ENCODE results near the gene MEIG1. TPM values are rescaled to one million over a fixed set of nuclear protein-coding genes. Genes with fewer than 3 reads are reported as not detected.

MEIG1 gene
- total and polyA plus RNA-seq, 2 of the 8 experiments (the other 6 are each of a cell fraction or from before 2014, with no cell fraction given) = not detected

DNA sequence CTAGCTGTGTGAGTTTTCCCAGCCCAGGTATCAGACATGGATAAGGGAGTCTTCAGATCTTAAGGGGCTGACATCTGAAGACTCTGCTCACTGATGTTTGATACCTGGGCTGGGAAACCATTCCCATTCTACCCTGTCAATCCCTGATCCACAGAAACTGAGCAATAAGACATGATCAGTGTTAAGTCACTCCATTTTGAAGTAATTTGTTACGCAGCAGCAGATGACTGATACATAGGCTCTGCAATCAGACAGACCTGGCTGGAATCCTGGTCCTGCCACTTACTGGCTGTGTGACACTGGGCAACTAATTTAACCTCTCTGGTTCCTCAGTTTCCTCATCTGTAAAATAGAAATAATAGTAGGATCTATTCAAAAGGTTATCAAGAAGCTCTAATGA is 11.9 kb upstream of the MEIG1 start:
- WGBS, 2 experiments (ENCODE audit: extremely low coverage in 1 of 2, insufficient coverage in 1 of 2, insufficient read length in 1 of 2, insufficient replicate concordance in 2 of 2, low coverage in 1 of 2, low lambda C conversion rate in 2 of 2, missing lambda C conversion rate in 1 of 2) = 80% methylated on average over 1 of the region's 1 CpG; no CpG with 5 or more reads in 1 of the 2 experiments
- Histone ChIP-seq H3K27me3 (replicated peaks in 1 of 4; ENCODE audit: control insufficient read depth in 3 of 4, extremely low read depth in 1 of 4, insufficient read depth in 3 of 4, low read length in 3 of 4) (peaks cover 0 to 2% (median 0%) of the 10 kb centered on the region in 4 experiments; a peak in 1 of 7 replicates), H2BK20ac (ENCODE audit: low read length) (no peak overlapping the region), H3K9me3 (ENCODE audit: insufficient read depth in 2 of 2, low read depth in 1 of 2, low read length in 1 of 2) (no peaks in the 10 kb centered on the region), H3K4me3 (ENCODE audit: extremely low read depth in 1 of 4, insufficient read depth in 2 of 4, low read depth in 3 of 4, low read length in 4 of 4) (no peak overlapping the region), H4K8ac (ENCODE audit: extremely low read depth, insufficient read depth, low read length) (no peak overlapping the region), H3K9ac (replicated peaks in 1 of 4; ENCODE audit: extremely low read depth in 1 of 4, low read depth in 3 of 4, low read length in 3 of 4) (no peak overlapping the region), H2BK15ac (ENCODE audit: low read length) (no peak overlapping the region), H3K14ac (ENCODE audit: insufficient read length) (no peak overlapping the region), H4K20me1 (replicated peaks in 1 of 2; ENCODE audit: control insufficient read depth in 1 of 2, insufficient read depth in 2 of 2, low read length in 2 of 2) (peaks cover 2 to 13% of the 10 kb centered on the region in 2 experiments), H3K23me2 (ENCODE audit: low read depth, low read length) (no peaks in the 10 kb centered on the region), H2BK120ac (replicated peaks; ENCODE audit: low read depth, low read length) (no peak overlapping the region), H3K4me1 (replicated peaks in 1 of 4; ENCODE audit: control insufficient read depth in 3 of 4, insufficient read depth in 4 of 4, low read length in 3 of 4) (peaks cover 0 to 3% (median 1%) of the 10 kb centered on the region in 4 experiments; a peak in 4 of 7 replicates), H3K79me1 (ENCODE audit: low read depth, low read length) (no peaks in the 10 kb centered on the region), H3K79me2 (ENCODE audit: control insufficient read depth in 1 of 2, insufficient read depth in 2 of 2, low read length in 2 of 2) (peaks cover 0 to 4% of the 10 kb centered on the region in 2 experiments; a peak in 1 of 4 replicates), H3K27ac (ENCODE audit: low read depth, low read length) (no peak overlapping the region), H3K4me2 (ENCODE audit: insufficient read depth in 1 of 2, low read depth in 2 of 2, low read length in 2 of 2) (no peak overlapping the region), H3K23ac (ENCODE audit: insufficient read length) (no peak overlapping the region), H2AK5ac (ENCODE audit: low read depth, low read length) (no peak overlapping the region), H3K4ac (replicated peaks; ENCODE audit: insufficient read length, low read depth, low read length) (no peak overlapping the region), H2BK12ac (ENCODE audit: low read depth, low read length) (no peak overlapping the region), H4K91ac (replicated peaks; ENCODE audit: insufficient read length, low read length) (no peak overlapping the region), H4K5ac (ENCODE audit: insufficient read length, low read depth, low read length) (no peak overlapping the region), H2AFZ (ENCODE audit: low read length) (no peak overlapping the region), H3K36me3 (ENCODE audit: control insufficient read depth in 2 of 4, insufficient read depth in 4 of 4, low read length in 3 of 4) (peaks cover 0 to 11% (median 3%) of the 10 kb centered on the region in 4 experiments; a peak in 5 of 8 replicates), H2BK5ac (ENCODE audit: low read depth, low read length) (no peak overlapping the region), H3K56ac (replicated peaks; ENCODE audit: insufficient read length, low read depth, low read length) (no peak overlapping the region), H3K18ac (ENCODE audit: extremely low read depth, low read length) (no peak overlapping the region)
- DNase-seq (ENCODE audit: low read depth in 1 of 2, low spot score in 2 of 2) = no peak
- CTCF ChIA-PET (ENCODE audit: partially characterized antibody) = interaction anchor here (1.1 kb wide), 1 partner anchor 11 kb away, joined by 3 read pairs; no protein-coding TSS in a partner anchor
- no peak for FAIRE-seq
- TF ChIP-seq CEBPB (IDR thresholded peaks at IDR 0.05; ENCODE audit: low read depth, low read length) (no peak), EGR1 (IDR thresholded peaks at IDR 0.05; ENCODE audit: borderline replicate concordance, low read depth, low read length) (no peak), BRCA1 (IDR thresholded peaks at IDR 0.05; ENCODE audit: low read depth, low read length) (no peak), JUND (IDR thresholded peaks at IDR 0.05; ENCODE audit: low read length) (no peak), SP2 (IDR thresholded peaks at IDR 0.05; ENCODE audit: low read length) (no peak), BACH1 (IDR thresholded peaks at IDR 0.05; ENCODE audit: low read length) (no peak), EZH2 (IDR thresholded peaks at IDR 0.05; ENCODE audit: low read depth, low read length, severe bottlenecking) (no peak), HDAC6 (IDR thresholded peaks at IDR 0.05; ENCODE audit: low read depth, low read length) (no peak), RAD21 (IDR thresholded peaks at IDR 0.05 in 1 of 2, conservative IDR thresholded peaks at IDR 0.05 in 1 of 2; ENCODE audit: low read depth in 2 of 2, low read length in 2 of 2) (no peak), TAF7 (optimal IDR thresholded peaks at IDR 0.05; ENCODE audit: borderline replicate concordance, low read depth, low read length) (no peak)
- POLR2A ChIA-PET (ENCODE audit: partially characterized antibody) = no interaction called here

Measured in H1 (cell line).